GM18870 (cell line): ENCODE results near the gene PLAGL1.
"Not testable (repeated sequence)": the region's sequence is repeated elsewhere in the genome, so short reads cannot be mapped to it uniquely, and the experiment has no call there.

Experiments
- ATAC-seq: cut with Tn5 transposase; IDR thresholded peaks from one replicate; pipeline ENCODE4 v1.9.1; 2021; ENCODE audit warnings: moderate library complexity; ENCODE audit not compliant: unreplicated experiment

PLAGL1 gene, protein sequence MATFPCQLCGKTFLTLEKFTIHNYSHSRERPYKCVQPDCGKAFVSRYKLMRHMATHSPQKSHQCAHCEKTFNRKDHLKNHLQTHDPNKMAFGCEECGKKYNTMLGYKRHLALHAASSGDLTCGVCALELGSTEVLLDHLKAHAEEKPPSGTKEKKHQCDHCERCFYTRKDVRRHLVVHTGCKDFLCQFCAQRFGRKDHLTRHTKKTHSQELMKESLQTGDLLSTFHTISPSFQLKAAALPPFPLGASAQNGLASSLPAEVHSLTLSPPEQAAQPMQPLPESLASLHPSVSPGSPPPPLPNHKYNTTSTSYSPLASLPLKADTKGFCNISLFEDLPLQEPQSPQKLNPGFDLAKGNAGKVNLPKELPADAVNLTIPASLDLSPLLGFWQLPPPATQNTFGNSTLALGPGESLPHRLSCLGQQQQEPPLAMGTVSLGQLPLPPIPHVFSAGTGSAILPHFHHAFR

GRCh38 chr6:144008120-144008811 is at the start of gene PLAGL1:
Gene PLAGL1, minus strand, starts transcription at chr6:144008259. Its CDS starts 60,123 bp downstream, at chr6:143948136.
- no peak for ATAC-seq

DNA sequence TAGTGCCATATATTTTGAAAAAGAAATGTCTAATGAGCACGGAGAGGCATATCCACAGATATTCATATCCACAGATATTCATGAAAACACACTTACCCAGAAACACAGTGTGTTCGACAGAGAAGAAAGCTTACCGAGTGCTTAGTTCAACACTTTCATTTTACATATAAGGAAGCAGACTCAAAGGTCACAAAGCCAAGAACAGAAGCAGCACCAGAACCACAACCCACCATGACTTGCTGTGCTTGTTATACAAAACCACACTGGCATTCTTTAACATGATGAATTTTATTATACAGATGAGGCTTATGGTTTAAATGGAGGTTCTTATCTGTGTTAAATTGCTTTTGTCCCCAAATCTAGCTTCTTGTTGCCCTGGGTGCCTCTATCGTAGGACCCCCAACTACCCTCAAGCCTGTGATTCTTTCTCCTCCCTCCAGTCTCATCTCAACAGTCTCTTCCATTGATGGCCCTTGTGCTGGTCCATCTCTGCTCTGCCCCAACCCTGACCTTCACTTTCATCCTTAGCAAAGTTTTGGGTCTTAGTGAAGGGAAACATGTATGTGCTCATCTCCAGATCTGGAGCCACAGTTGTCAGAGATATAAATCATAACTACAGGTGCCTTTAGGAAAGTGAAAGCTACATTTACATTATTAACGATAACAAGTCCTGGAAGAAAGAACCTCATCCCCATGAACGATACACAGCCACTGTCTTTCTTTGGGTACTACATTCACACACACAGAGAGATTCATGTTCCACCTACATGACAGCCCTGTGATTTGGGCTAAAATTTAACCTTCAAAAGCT is 47.3 kb upstream of the PLAGL1 start:
- peak; percentile 85 for ATAC-seq

GRCh38 chr6:144053601-144054000 is 45.5 kb upstream of the PLAGL1 start:
- ATAC-seq = no peak

GRCh38 chr6:144052488-144052887 is 44.4 kb upstream of the PLAGL1 start:
- no peak for ATAC-seq

- ATAC-seq = no peak
Measured at GRCh38 chr6:144049386-144049785, 41.3 kb upstream of the PLAGL1 start.

GRCh38 chr6:144047688-144048087 is 39.6 kb upstream of the PLAGL1 start:
- ATAC-seq = no peak

- ATAC-seq = not testable (repeated sequence)
Measured at GRCh38 chr6:144046672-144047071, 38.6 kb upstream of the PLAGL1 start.

DNA sequence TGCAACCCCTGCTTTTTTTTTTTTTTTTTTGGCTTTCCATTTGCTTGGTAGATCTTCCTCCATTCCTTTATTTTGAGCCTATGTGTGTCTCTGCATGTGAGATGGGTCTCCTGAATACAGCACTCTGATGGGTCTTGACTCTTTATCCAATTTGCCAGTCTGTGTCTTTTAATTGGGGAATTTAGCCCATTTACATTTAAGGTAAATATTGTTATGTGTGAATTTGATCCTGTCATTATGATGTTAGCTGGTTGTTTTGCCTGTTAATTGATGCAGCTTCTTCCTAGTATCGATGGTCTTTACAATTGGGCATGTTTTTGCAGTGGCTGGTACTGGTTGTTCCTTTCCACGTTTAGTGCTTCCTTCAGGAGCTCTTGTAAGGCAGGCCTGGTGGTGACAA is 36.9 kb upstream of the PLAGL1 start:
- not testable (repeated sequence) for ATAC-seq

DNA sequence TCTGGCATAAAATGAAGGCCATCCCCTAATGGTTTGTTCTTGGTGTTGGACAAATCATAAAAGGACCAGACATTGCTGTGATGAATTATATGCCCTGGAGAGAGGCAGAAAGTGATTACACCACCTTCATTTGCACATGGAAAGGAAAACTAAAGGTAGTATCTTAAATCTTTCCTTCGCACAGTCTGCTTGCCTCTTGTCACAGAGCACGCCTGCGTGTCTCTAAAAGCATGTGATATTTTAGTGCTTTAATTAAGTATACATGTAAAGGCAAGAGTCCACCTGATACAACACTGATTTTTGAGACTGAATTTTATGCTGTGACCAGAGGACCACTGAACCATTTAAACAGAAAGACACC is 28.8 kb upstream of the PLAGL1 start:
- no peak for ATAC-seq

DNA sequence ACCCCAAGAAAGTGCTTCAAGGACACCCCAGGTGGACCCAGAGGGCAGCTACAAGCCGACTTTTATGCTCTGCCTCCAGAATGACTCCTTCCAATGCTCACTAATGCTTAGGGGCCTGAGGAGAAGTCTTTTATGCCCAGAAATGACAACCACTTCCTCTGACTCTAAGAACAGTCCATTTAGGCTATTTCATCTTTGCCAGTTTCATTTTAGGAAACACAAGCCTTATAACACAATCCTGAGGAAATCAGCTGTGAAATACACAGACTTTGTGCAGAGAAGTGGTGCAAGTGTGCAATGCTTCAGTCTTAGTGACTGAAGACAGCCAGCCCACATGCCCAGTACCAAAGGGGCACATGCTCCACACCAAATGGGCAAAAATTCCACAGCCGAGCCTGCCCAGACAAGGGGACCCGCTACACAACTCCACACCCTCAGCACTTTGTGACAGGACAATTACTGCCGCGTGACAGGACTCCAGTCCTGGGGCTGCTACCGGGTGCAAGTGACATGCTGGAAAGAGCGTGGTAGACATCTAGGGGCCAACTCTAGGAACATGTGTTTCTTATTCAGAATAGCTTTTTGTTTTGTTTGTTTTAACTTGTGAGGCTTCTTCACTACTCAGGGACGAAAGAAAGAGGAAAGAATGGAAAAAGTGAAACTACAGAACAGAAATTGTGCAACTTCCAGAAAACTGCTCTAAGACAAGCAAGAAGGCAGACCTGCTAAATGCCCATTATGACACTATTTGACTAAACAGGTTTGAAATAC is 28.2 kb upstream of the PLAGL1 start:
- peak; percentile 74 for ATAC-seq

DNA sequence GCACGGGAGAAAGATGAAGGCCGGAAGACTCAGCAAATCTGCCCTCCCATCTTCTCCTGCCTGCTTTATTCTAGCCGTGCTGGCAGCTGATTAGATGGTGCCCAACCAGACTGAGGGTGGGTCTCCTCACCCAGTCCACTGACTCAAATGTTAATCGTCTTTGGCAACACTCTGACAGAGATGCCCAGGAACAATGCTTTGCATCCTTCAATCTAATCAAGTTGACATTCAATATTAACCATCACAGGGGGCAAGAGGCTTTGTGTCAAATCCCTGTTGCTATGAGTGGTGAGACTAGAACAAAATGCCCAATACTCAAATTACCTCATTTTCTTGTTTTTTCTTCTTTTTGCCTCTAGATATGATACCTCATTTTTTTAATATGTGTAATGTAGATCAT is 27.4 kb upstream of the PLAGL1 start:
- ATAC-seq = no peak

DNA sequence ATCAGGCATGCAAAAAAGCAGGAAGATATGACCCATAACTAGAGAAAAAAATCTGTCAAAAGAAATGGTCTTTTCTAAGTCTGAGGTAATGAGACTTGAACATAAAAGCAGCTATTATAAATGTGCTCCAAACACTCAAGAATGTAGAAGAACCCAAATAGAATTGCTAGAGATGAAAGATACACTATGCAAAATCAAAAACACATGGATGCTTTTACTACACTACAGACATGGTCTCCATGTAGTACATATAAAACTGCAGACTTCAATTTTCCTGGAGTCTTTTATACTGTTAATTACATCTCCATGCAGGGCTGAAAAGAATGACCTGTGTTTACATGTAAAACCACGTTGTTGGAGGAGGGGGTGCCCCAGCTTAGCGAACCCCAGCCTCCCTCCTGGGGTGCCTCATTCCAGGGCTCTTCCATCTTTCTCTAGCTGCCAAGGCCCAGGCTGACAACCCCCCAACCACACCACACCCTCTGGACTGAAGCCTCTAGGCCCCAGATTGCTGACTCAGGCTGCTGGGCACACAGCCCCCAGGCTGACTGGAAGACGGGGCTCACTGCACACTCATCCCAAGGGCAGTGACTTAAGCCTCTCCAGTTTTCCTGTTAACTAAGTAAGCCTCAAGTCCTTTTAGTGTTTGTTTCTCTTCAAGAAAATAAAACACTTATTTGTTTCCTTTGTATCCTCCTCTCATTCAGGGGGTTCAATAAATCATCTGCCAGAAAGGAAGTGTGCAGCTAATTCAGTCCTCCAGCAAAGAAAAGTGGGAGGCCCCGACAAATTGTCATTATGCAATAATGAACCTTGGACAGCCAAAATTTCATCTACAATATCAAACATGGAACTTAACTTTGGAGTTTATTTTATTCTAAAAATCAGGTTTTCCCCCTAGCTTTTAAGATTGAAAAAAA is 26.0 kb upstream of the PLAGL1 start:
- no peak for ATAC-seq

GRCh38 chr6:144029452-144029851 is 21.4 kb upstream of the PLAGL1 start:
- ATAC-seq = no peak

- ATAC-seq = no peak
Measured at GRCh38 chr6:144027932-144028587, 20.0 kb upstream of the PLAGL1 start.

DNA sequence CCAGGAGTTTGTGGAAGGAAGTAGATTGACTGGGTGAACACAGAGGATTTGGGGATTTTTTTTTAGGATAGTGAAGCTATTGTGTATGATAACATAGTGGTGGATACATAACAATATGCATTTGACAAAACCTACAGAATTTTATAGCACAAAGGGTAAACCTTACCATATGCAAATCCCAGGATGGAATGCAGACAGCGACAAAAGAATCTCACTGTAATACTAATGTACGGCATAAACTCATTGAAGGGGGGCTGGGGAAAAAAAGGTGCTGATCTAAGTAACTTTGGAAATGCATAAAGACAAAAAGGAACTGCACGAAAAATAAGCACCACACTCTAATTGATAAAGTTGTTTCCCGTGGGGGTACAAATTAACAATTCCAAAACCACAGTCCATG is 15.2 kb upstream of the PLAGL1 start:
- no peak for ATAC-seq

DNA sequence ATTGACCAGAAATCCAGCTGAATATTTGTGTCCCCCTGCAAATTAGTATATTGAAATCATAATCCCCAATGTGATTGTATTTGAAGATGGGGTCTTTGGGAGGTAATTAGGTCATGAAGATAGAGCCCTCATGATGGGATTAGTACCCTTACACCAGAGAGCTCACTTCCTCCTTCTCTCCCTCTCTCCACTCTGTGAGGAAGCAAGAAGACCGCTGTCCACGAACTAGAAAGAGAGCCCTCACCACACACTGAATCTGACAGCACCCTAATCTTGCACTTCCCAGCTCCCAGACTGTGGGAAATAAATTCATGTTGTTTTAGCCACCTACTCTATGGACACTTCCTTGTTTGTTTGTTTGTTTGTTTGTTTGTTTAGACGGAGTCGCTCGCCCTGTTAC is 11.9 kb upstream of the PLAGL1 start:
- ATAC-seq = no peak

GRCh38 chr6:144017166-144018094 is 9.4 kb upstream of the PLAGL1 start:
- ATAC-seq = no peak

- ATAC-seq = no peak
Measured at GRCh38 chr6:144013486-144013909, 5.4 kb upstream of the PLAGL1 start.
